B cell (primary cell): ENCODE data around the gene B4GALNT3.

ENCODE experiments used
- EZH2 ChIP-seq: IDR thresholded peaks from 2 replicates; pipeline ENCODE4 v1.6.1; 2012; ENCODE audit warnings: borderline replicate concordance, low read depth, mild to moderate bottlenecking, moderate library complexity, low read length; ENCODE audit not compliant: insufficient read depth, poor library complexity, severe bottlenecking
- TF ChIP-seq, protein P1 (sequence below): fragments of 200-600 bp; IDR thresholded peaks from one replicate; pipeline ENCODE4 v1.8.0; 2022; ENCODE audit warnings: antibody characterized with exemption, mild to moderate bottlenecking

DNA sequence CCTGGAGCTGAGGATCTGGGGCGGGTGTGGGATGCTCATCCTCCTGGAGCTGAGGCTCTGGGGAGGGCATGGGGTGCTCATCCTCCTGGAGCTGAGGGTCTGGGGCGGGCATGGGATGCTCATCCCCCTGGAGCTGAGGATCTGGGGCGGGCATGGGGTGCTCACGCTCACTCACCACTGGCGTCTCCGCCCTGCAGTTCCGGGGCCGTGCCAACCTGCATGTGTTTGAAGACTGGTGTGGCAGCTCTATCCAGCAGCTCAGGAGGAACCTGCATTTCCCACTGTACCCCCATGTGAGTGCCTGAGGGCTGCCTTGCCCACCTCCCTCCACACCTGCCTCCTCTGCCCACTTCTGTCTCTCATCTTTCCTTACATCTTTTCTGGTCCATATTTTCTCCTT lies 84.4 kb downstream of the B4GALNT3 start:
- TF ChIP-seq, protein P1, sequence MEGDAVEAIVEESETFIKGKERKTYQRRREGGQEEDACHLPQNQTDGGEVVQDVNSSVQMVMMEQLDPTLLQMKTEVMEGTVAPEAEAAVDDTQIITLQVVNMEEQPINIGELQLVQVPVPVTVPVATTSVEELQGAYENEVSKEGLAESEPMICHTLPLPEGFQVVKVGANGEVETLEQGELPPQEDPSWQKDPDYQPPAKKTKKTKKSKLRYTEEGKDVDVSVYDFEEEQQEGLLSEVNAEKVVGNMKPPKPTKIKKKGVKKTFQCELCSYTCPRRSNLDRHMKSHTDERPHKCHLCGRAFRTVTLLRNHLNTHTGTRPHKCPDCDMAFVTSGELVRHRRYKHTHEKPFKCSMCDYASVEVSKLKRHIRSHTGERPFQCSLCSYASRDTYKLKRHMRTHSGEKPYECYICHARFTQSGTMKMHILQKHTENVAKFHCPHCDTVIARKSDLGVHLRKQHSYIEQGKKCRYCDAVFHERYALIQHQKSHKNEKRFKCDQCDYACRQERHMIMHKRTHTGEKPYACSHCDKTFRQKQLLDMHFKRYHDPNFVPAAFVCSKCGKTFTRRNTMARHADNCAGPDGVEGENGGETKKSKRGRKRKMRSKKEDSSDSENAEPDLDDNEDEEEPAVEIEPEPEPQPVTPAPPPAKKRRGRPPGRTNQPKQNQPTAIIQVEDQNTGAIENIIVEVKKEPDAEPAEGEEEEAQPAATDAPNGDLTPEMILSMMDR = no peak
- TF ChIP-seq EZH2 = no peak
